Stimulated activated CD4-positive, alpha-beta T cell treated with anti-CD3 and anti-CD28 coated beads, Interleukin-12 subunit alpha, Interleukin-12 subunit beta, amount 100 ng/mL, for 4 hours (primary cell): ENCODE results near the gene DENND1A.

Source experiments
- DNase-seq: peaks from one replicate; pipeline ENCODE4 v3.0.0-alpha.2; 2020

DENND1A gene

GRCh38 chr9:123419091-123419490, 510.8 kb downstream of the DENND1A start:
- DNase-seq = no peak

- no peak for DNase-seq
These were observed 511.4 kb downstream of the DENND1A start for GRCh38 chr9:123418506-123418905.

GRCh38 chr9:123418052-123418430, 511.9 kb downstream of the DENND1A start:
- no peak for DNase-seq

- DNase-seq = no peak
These were observed 512.5 kb downstream of the DENND1A start for GRCh38 chr9:123417289-123418051.

- DNase-seq = no peak
These were observed 513.8 kb downstream of the DENND1A start for GRCh38 chr9:123416176-123416575.

- no peak for DNase-seq
These were observed 514.7 kb downstream of the DENND1A start for GRCh38 chr9:123414936-123415930.

GRCh38 chr9:123414204-123414603, 515.7 kb downstream of the DENND1A start:
- DNase-seq = no peak

- DNase-seq = no peak
These were observed 517.6 kb downstream of the DENND1A start for GRCh38 chr9:123412171-123412820.

- DNase-seq = no peak
These were observed 518.3 kb downstream of the DENND1A start for GRCh38 chr9:123411636-123412035.

GRCh38 chr9:123411191-123411590, 518.7 kb downstream of the DENND1A start:
- DNase-seq = no peak

GRCh38 chr9:123410281-123410910, 519.5 kb downstream of the DENND1A start:
- no peak for DNase-seq

GRCh38 chr9:123408313-123409262, 521.3 kb downstream of the DENND1A start:
- DNase-seq = no peak

GRCh38 chr9:123407217-123407851, 522.6 kb downstream of the DENND1A start:
- no peak for DNase-seq

GRCh38 chr9:123406691-123407216, 523.2 kb downstream of the DENND1A start:
- no peak for DNase-seq

GRCh38 chr9:123406016-123406415, 523.9 kb downstream of the DENND1A start:
- no peak for DNase-seq

GRCh38 chr9:123402981-123403509, 526.9 kb downstream of the DENND1A start:
- no peak for DNase-seq

- no peak for DNase-seq
These were observed 527.9 kb downstream of the DENND1A start for GRCh38 chr9:123401879-123402513.

GRCh38 chr9:123400926-123401503, 528.9 kb downstream of the DENND1A start:
- no peak for DNase-seq

GRCh38 chr9:123399803-123400378, 530.0 kb downstream of the DENND1A start:
- DNase-seq = no peak
